CD8-positive, alpha-beta memory T cell (primary cell): ENCODE results near the gene DAG1. TPM values are rescaled to one million over a fixed set of nuclear protein-coding genes. Genes with fewer than 3 reads are reported as not detected.
A peak's percentile ranks its signal among the peaks of the same experiment; 100 is the strongest.

Experiments used
- CTCF ChIA-PET: fragments of 350-600 bp; sonication (Branson Sonifier 250); formaldehyde crosslinking; loops from one replicate; lab custom pipeline; 2021; ENCODE audit warnings: antibody characterized with exemption; lab: Charles Lee
- POLR2A ChIA-PET: fragments of 350-600 bp; sonication (Branson Sonifier 250); formaldehyde crosslinking; loops from one replicate; lab custom pipeline; 2021; ENCODE audit warnings: antibody characterized with exemption; lab: Charles Lee
- DNase-seq, 5 donors: peaks; one replicate each; pipeline versions ENCODE4 v3.0.0 to v3.0.0-alpha.2; 2020 to 2022; ENCODE audit warnings: mixed read lengths in 1 of 5
- H3K27ac ChIP-seq: one replicate; pipeline ENCODE4 v1.7.0; 2013; ENCODE audit warnings: low read depth, mild to moderate bottlenecking, low read length, moderate library complexity
- H3K27me3 ChIP-seq: 2 replicates; pipeline ENCODE4 v1.7.0; 2013; ENCODE audit warnings: low read length, mild to moderate bottlenecking; ENCODE audit not compliant: insufficient read depth, poor library complexity, severe bottlenecking
- H3K36me3 ChIP-seq: 2 replicates; pipeline ENCODE4 v1.7.0; 2013; ENCODE audit warnings: mild to moderate bottlenecking, low read length, moderate library complexity; ENCODE audit not compliant: insufficient read depth
- H3K4me1 ChIP-seq: 2 replicates; pipeline ENCODE4 v1.7.0; 2013; ENCODE audit warnings: mild to moderate bottlenecking, low read length, moderate library complexity; ENCODE audit not compliant: insufficient read depth
- H3K4me3 ChIP-seq: 2 replicates; pipeline ENCODE4 v1.7.0; 2013; ENCODE audit warnings: mild to moderate bottlenecking, low read length
- H3K9me3 ChIP-seq: 2 replicates; pipeline ENCODE4 v1.7.0; 2013; ENCODE audit warnings: mild to moderate bottlenecking, low read length
- H3K27ac Mint-ChIP-seq, 8 donors: one replicate each; pipeline ENCODE4 v1.8.0; 2020 to 2021; ENCODE audit warnings: mixed read lengths in 8 of 8, mild to moderate bottlenecking in 6 of 8, inconsistent platforms in 3 of 8, moderate library complexity in 3 of 8
- H3K27me3 Mint-ChIP-seq, 2 donors: one replicate each; pipeline ENCODE4 v1.8.0; 2020 to 2021; ENCODE audit warnings: mixed read lengths in 2 of 2, mild to moderate bottlenecking in 1 of 2, moderate library complexity in 1 of 2
- H3K36me3 Mint-ChIP-seq, 3 donors: one replicate each; pipeline ENCODE4 v1.8.0; 2020 to 2021; ENCODE audit warnings: mixed read lengths in 3 of 3, inconsistent platforms in 1 of 3, mild to moderate bottlenecking in 1 of 3
- H3K4me1 Mint-ChIP-seq, 3 donors: one replicate each; pipeline ENCODE4 v1.8.0; 2020 to 2021; ENCODE audit warnings: mixed read lengths in 3 of 3, inconsistent platforms in 1 of 3, mild to moderate bottlenecking in 1 of 3
- H3K4me3 Mint-ChIP-seq, 7 donors: one replicate each; pipeline ENCODE4 v1.8.0; 2020 to 2021; ENCODE audit warnings: mixed read lengths in 7 of 7, mild to moderate bottlenecking in 6 of 7, moderate library complexity in 4 of 7, inconsistent platforms in 2 of 7
- H3K9me3 Mint-ChIP-seq, 5 donors: one replicate each; pipeline ENCODE4 v1.8.0; 2020 to 2022; ENCODE audit warnings: mixed read lengths in 5 of 5, mild to moderate bottlenecking in 3 of 5, moderate library complexity in 2 of 5, inconsistent platforms in 1 of 5
- polyA plus RNA-seq: library from polyadenylated mRNA; unstranded; fragments of 300-500 nt; fragmentation: Illumina TruSeq; gene quantifications from one replicate; pipeline ENCODE4 v1.2.3, GENCODE V29; 2021
- total RNA-seq, 2 experiments: library from RNA; stranded (reverse); gene quantifications; one replicate each; pipeline ENCODE4 v1.2.3, GENCODE V29; 2021

Gene DAG1
- total and polyA plus RNA-seq, 3 experiments from 2014 or later: 7.5 to 21.2 (median 20.9) TPM

DNA sequence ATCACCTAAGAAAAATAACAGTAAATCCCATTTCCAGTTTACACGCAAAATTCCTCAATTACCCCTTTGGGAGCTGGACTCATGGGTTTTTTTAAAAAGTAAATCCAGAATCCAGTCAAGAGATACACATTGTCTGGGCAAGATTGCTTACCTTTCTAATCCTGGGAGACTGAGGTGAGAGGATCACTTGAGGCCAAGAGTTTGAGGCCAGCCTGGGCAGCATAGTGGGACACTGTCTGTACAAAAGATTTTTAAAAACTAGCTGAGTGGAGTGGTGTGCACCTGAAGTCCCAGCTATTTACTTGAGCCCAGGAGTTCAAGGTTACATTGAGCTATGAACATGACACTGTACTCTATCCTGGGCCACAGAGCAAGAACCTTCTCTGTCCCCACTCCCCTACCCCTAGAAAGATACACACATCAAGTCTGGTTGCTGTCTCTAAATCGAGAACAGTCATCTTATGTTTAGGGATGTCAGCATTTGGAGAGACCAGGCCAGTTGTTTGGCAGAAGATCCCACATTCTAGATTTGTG is 39.0 kb downstream of the DAG1 start:
- Mint-ChIP-seq H3K4me3 (no peak overlapping the region), H3K27me3 (no peaks in the 10 kb centered on the region), H3K27ac (no peak overlapping the region), H3K4me1 (peaks cover 6 to 17% (median 9%) of the 10 kb centered on the region in 3 donors), H3K36me3 (peaks cover 5 to 30% (median 8%) of the 10 kb centered on the region in 3 donors), H3K9me3 (no peaks in the 10 kb centered on the region)
- DNase-seq: no peak
- H3K4me1 ChIP-seq: no peaks in the 10 kb centered on the region
- H3K9me3 ChIP-seq: no peaks in the 10 kb centered on the region
- no peak overlapping the region for H3K27ac ChIP-seq
- H3K4me3 ChIP-seq: no peak overlapping the region
- POLR2A ChIA-PET: no interaction called here
- H3K36me3 ChIP-seq: peaks cover 19% of the 10 kb centered on the region
- H3K27me3 ChIP-seq: no peaks in the 10 kb centered on the region
- CTCF ChIA-PET: interaction anchor here (2.1 kb wide), 1 partner anchor 30 kb away, joined by 5 read pairs; no protein-coding TSS in a partner anchor

- Histone ChIP-seq H3K36me3 (peaks cover 19% of the 10 kb centered on the region), H3K4me1 (no peaks in the 10 kb centered on the region), H3K4me3 (no peak overlapping the region), H3K27ac (no peak overlapping the region), H3K9me3 (no peaks in the 10 kb centered on the region), H3K27me3 (no peaks in the 10 kb centered on the region)
- Mint-ChIP-seq H3K27ac (peak overlapping the region in 1 of 8 donors; percentile 87), H3K4me1 (peaks cover 2 to 10% (median 6%) of the 10 kb centered on the region in 3 donors), H3K27me3 (no peaks in the 10 kb centered on the region), H3K4me3 (no peak overlapping the region), H3K36me3 (peaks cover 10 to 54% (median 17%) of the 10 kb centered on the region in 3 donors), H3K9me3 (no peaks in the 10 kb centered on the region)
- ChIA-PET POLR2A (interaction anchor here (0.7 kb wide), 1 partner anchor 234 kb away, joined by 3 read pairs; no protein-coding TSS in a partner anchor), CTCF (interaction anchor here (1.3 to 2.1 kb wide), 2 partner anchors 28 kb away, joined by 4 to 8 read pairs; no protein-coding TSS in a partner anchor)
- DNase-seq: no peak
These were observed 41.6 kb downstream of the DAG1 start for GRCh38 chr3:49511639-49512038.

DNA sequence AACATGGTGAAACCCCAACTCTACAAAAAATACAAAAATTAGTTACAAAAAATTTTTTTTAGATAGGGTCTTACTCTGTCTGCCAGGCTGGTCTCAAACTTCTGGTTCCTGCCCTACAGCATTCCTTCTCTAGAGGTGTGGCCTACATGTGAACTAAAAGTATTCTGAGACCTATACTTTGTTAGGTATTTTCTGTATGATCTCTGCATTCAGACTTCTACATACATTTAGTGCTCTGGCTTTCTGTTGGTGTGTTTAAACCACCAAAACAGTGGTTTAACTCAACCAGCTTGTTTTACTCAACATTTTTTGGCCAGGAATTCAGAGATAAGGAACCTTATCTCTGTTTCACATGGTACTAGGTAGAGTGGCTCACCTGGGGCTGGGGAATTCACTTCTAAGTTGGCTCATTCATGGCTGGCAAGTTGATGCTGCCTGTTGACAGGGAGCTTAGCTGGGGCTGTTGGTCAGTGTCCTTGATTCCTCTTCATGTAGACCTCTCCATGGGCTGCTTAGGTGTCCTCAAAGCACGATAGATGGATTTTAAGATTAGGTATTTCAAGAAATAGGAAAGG is 42.8 kb downstream of the DAG1 start:
- Mint-ChIP-seq H3K27me3 (no peaks in the 10 kb centered on the region), H3K27ac (peak overlapping the region in 1 of 8 donors; percentile 70), H3K36me3 (peaks cover 13 to 63% (median 23%) of the 10 kb centered on the region in 3 donors), H3K4me3 (no peak overlapping the region), H3K4me1 (peaks cover 5 to 12% (median 10%) of the 10 kb centered on the region in 3 donors), H3K9me3 (no peaks in the 10 kb centered on the region)
- Histone ChIP-seq H3K4me3 (no peak overlapping the region), H3K27me3 (no peaks in the 10 kb centered on the region), H3K27ac (no peak overlapping the region), H3K9me3 (no peaks in the 10 kb centered on the region), H3K36me3 (peaks cover 27% of the 10 kb centered on the region), H3K4me1 (no peaks in the 10 kb centered on the region)
- POLR2A ChIA-PET: no interaction called here
- no peak for DNase-seq
- CTCF ChIA-PET: interaction anchor here (2.1 kb wide), 1 partner anchor 27 kb away, joined by 8 read pairs; no protein-coding TSS in a partner anchor

DNA sequence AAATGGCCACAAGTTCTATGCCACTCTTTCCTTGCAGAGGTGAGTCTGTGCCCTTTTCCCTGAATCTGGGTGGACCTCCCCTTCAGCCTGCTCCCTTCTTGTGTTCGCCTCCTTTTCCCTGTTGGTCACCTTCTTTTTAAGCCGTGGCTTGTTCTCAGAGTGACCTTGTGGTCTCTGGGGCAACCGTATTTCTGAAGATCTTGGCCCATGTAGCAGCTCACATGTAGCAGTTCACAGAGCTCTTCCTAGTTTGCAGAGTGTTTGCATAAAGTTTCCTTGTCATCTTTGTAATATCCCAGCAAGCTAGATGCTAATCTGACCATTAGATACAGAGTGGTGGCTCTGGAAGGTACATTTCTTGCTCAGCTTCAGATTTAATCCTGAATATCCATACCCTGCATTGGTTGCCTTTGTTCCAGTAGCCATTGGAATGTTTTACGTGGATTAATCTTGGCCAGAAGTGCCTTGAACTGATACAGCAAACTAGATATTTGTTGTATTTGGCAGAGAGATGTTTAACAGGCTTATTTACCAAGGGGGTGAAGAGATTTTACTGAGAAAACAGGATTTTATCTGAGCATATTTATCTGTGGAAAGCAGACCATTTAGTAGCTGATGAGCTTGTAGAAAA is 43.5 kb downstream of the DAG1 start:
- peaks cover 13 to 70% (median 23%) of the 10 kb centered on the region in 3 donors for H3K36me3 Mint-ChIP-seq
- H3K9me3 Mint-ChIP-seq: no peaks in the 10 kb centered on the region
- peaks cover 5 to 13% (median 12%) of the 10 kb centered on the region in 3 donors for H3K4me1 Mint-ChIP-seq
- no peak for DNase-seq
- peaks cover 29% of the 10 kb centered on the region for H3K36me3 ChIP-seq
- H3K4me1 ChIP-seq: no peaks in the 10 kb centered on the region
- H3K4me3 ChIP-seq: no peak overlapping the region
- H3K27me3 Mint-ChIP-seq: no peaks in the 10 kb centered on the region
- ChIA-PET POLR2A (no interaction called here), CTCF (interaction anchor here (1.4 to 2.1 kb wide), 2 partner anchors 26 to 355 kb away, joined by 3 to 8 read pairs; no protein-coding TSS in a partner anchor)
- H3K9me3 ChIP-seq: no peaks in the 10 kb centered on the region
- no peak overlapping the region for H3K4me3 Mint-ChIP-seq
- H3K27ac ChIP-seq: no peak overlapping the region
- no peaks in the 10 kb centered on the region for H3K27me3 ChIP-seq
- H3K27ac Mint-ChIP-seq: peak overlapping the region in 1 of 8 donors; percentile 38

GRCh38 chr3:49518016-49518415 is 47.9 kb downstream of the DAG1 start:
- Histone ChIP-seq H3K27me3 (no peaks in the 10 kb centered on the region), H3K4me3 (no peak overlapping the region), H3K36me3 (peaks cover 11% of the 10 kb centered on the region), H3K9me3 (no peaks in the 10 kb centered on the region), H3K27ac (no peak overlapping the region), H3K4me1 (no peaks in the 10 kb centered on the region)
- POLR2A ChIA-PET: no interaction called here
- H3K4me1 Mint-ChIP-seq: peaks cover 13 to 29% (median 23%) of the 10 kb centered on the region in 3 donors
- DNase-seq: no peak
- H3K27me3 Mint-ChIP-seq: no peaks in the 10 kb centered on the region
- no peaks in the 10 kb centered on the region for H3K9me3 Mint-ChIP-seq
- peak overlapping the region in 1 of 8 donors; percentile 14 for H3K27ac Mint-ChIP-seq
- peaks cover 8 to 78% (median 22%) of the 10 kb centered on the region in 3 donors for H3K36me3 Mint-ChIP-seq
- no peak overlapping the region for H3K4me3 Mint-ChIP-seq
- CTCF ChIA-PET: interaction anchor here (2.3 kb wide), 1 partner anchor 22 kb away, joined by 6 read pairs; no protein-coding TSS in a partner anchor

DNA sequence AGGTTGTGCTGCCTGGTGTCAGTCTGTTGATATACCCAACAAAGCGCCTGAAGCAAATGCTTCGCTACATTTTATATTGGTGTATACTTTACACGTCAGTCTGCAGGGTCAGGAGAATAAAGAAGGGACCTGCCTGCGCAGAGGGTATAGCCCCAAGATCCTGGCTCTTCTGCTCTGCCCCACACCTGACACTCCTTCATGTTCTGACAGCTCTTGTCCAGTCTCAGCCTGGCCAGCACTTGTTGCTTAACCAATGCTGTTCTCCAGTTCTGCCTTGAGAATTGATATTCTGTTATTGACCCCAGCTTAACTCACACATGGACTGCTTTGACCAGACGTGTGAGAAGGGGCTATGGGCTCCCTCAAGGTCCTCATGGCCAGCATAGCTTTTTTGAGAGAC is 48.4 kb downstream of the DAG1 start:
- H3K36me3 Mint-ChIP-seq: peaks cover 8 to 78% (median 23%) of the 10 kb centered on the region in 3 donors
- ChIA-PET CTCF (interaction anchor here (2.3 kb wide), 1 partner anchor 21 kb away, joined by 6 read pairs; no protein-coding TSS in a partner anchor), POLR2A (no interaction called here)
- H3K9me3 Mint-ChIP-seq: no peaks in the 10 kb centered on the region
- no peak overlapping the region for H3K4me3 Mint-ChIP-seq
- DNase-seq: no peak
- H3K4me1 Mint-ChIP-seq: peaks cover 13 to 29% (median 23%) of the 10 kb centered on the region in 3 donors
- no peaks in the 10 kb centered on the region for H3K27me3 ChIP-seq
- no peak overlapping the region for H3K27ac ChIP-seq
- H3K36me3 ChIP-seq: peaks cover 10% of the 10 kb centered on the region
- H3K9me3 ChIP-seq: no peaks in the 10 kb centered on the region
- H3K27ac Mint-ChIP-seq: peak overlapping the region in 1 of 8 donors; percentile 55
- no peak overlapping the region for H3K4me3 ChIP-seq
- H3K27me3 Mint-ChIP-seq: no peaks in the 10 kb centered on the region
- H3K4me1 ChIP-seq: no peaks in the 10 kb centered on the region

DNA sequence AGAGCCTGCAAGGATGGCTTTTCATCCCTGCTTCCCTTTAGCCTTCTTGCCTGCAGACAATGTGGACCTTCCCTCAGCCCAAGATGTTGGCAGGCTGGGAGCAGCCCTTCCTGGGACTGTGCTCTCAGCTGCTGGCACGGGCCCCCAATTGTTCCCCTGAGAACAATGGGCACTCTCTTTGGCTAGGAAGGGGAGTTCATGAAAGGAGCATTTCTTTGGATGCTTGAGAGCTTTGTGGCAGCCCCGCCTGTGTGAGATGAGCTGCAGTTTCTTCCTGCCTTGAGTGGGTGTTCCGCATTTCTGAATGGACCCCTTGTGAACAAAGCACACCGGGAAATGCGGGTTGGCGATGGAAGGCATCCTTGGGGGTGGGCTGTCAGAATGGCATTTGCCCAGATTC is 49.2 kb downstream of the DAG1 start:
- ChIA-PET POLR2A (no interaction called here), CTCF (interaction anchor here (2.2 kb wide), 1 partner anchor 20 kb away, joined by 5 read pairs; no protein-coding TSS in a partner anchor)
- Mint-ChIP-seq H3K27ac (peak overlapping the region in 3 of 8 donors; percentile 27 to 55 (median 46)), H3K9me3 (no peaks in the 10 kb centered on the region), H3K36me3 (peaks cover 8 to 77% (median 19%) of the 10 kb centered on the region in 3 donors), H3K4me3 (no peak overlapping the region), H3K4me1 (peaks cover 12 to 29% (median 23%) of the 10 kb centered on the region in 3 donors), H3K27me3 (no peaks in the 10 kb centered on the region)
- no peaks in the 10 kb centered on the region for H3K9me3 ChIP-seq
- no peaks in the 10 kb centered on the region for H3K4me1 ChIP-seq
- no peaks in the 10 kb centered on the region for H3K27me3 ChIP-seq
- DNase-seq: no peak
- no peak overlapping the region for H3K4me3 ChIP-seq
- H3K27ac ChIP-seq: no peak overlapping the region
- H3K36me3 ChIP-seq: peaks cover 10% of the 10 kb centered on the region
